Measurements from ENCODE around the gene MRPS22. TPM values are rescaled to one million over a fixed set of nuclear protein-coding genes. Genes with fewer than 3 reads are reported as not detected.

Gene MRPS22
- total and polyA plus RNA-seq, 2 of the 13 experiments (the other 11 are each of a cell fraction or from before 2014, with no cell fraction given), result 52.7 to 113 TPM

GRCh38 chr3:139299261-139300132 lies 44.3 kb upstream of the MRPS22 start (continued):
- TF ChIP-seq ZNF318 (CRISPR knock-in tag; IDR thresholded peaks at IDR 0.05), result no peak
- no peak for TF ChIP-seq NFATC3 (CRISPR knock-in tag; IDR thresholded peaks at IDR 0.05)
- TF ChIP-seq TFAP4 (IDR thresholded peaks at IDR 0.05; ENCODE audit: borderline replicate concordance, low read depth), result peak; percentile 66; the same call in 1 of the 2 replicates
- TF ChIP-seq RXRA (CRISPR knock-in tag; IDR thresholded peaks at IDR 0.05), result peak; percentile 53; the same call in 1 of the 2 replicates
- peak; percentile 41; the same call in 1 of the 2 replicates for TF ChIP-seq HOMEZ (CRISPR knock-in tag; IDR thresholded peaks at IDR 0.05; ENCODE audit: low read depth)
- TF ChIP-seq ZNF276 (CRISPR knock-in tag; IDR thresholded peaks at IDR 0.05; ENCODE audit: low read depth), result no peak
- TF ChIP-seq ARNT2 (CRISPR knock-in tag; IDR thresholded peaks at IDR 0.05; ENCODE audit: low read depth), result no peak
- no peak for TF ChIP-seq REXO4 (CRISPR knock-in tag; IDR thresholded peaks at IDR 0.05; ENCODE audit: borderline replicate concordance)
- peak; percentile 68; the same call in 1 of the 2 replicates for TF ChIP-seq SOX5 (CRISPR knock-in tag; IDR thresholded peaks at IDR 0.05; ENCODE audit: borderline replicate concordance)
- no peak for TF ChIP-seq HNRNPLL (IDR thresholded peaks at IDR 0.05; ENCODE audit: low read depth, low read length, poor library complexity, severe bottlenecking)
- no peak for TF ChIP-seq RELA (CRISPR knock-in tag; IDR thresholded peaks at IDR 0.05)
- TF ChIP-seq SIX1 (CRISPR knock-in tag; IDR thresholded peaks at IDR 0.05; ENCODE audit: borderline replicate concordance), result peak; percentile 79; the same call in 1 of the 2 replicates
- TF ChIP-seq SNRNP70 (IDR thresholded peaks at IDR 0.05; ENCODE audit: low read depth, low read length), result no peak
- TF ChIP-seq ZFP1 (CRISPR knock-in tag; IDR thresholded peaks at IDR 0.05), result 0 out of 2 replicates have a peak, but pooled peaks have one; percentile 43
- no peak for TF ChIP-seq ZNF121 (CRISPR knock-in tag; IDR thresholded peaks at IDR 0.05)
- TF ChIP-seq EEA1 (CRISPR knock-in tag; IDR thresholded peaks at IDR 0.05; ENCODE audit: borderline replicate concordance), result no peak

All from HepG2 (cell line).